Measurements from ENCODE around the gene TANC1. TPM values are rescaled to one million over a fixed set of nuclear protein-coding genes. Genes with fewer than 3 reads are reported as not detected.

Gene TANC1
- polyA plus RNA-seq, 1 donor from 2014 or later = 0.37 TPM

DNA sequence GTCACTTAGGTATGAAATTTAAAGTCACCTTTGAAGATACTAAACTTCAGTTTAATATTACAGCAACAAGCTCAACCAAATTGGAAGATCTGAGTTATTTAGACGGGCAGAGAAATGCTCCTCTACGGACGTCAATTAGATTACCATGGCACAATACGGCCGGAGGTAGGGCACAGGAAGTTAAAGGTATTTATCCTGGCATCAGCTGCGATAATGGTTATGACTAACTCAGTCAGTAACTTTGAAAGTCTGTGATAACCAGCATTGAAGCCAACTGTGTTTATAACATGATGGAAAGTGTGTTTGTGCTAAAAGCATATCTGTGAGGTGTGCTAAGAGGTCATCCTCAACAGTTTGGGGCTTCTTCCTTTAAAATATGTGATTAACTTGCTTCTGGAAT is 200.7 kb downstream of the TANC1 start:
- Histone ChIP-seq H3F3A (ENCODE audit: insufficient read depth, low read length, poor library complexity, severe bottlenecking) (no peaks in the 10 kb centered on the region), H3K9ac (ENCODE audit: low read length) (no peak overlapping the region), H3K4me2 (ENCODE audit: low read length) (no peak overlapping the region), H3K9me2 (ENCODE audit: insufficient read depth, low read length) (no peaks in the 10 kb centered on the region), H3K79me2 (replicated peaks; ENCODE audit: insufficient read depth, low read length) (no peaks in the 10 kb centered on the region), H3K27ac (ENCODE audit: low read length) (no peak overlapping the region), H3K9me3 (ENCODE audit: low read length) (no peaks in the 10 kb centered on the region), H3K4me3 (ENCODE audit: low read length) (no peak overlapping the region), H2AFZ (ENCODE audit: low read depth, low read length) (no peak overlapping the region), H3K27me3 (ENCODE audit: insufficient read depth, low read depth, low read length) (no peaks in the 10 kb centered on the region), H3K36me3 (ENCODE audit: insufficient read depth, low read length) (no peaks in the 10 kb centered on the region), H4K20me1 (ENCODE audit: insufficient read depth) (no peaks in the 10 kb centered on the region)
- TF ChIP-seq REST (IDR thresholded peaks at IDR 0.05; ENCODE audit: borderline replicate concordance) = no peak
- no peak for TF ChIP-seq POLR2AphosphoS5 (IDR thresholded peaks at IDR 0.05)
- no peak for TF ChIP-seq EZH2 (IDR thresholded peaks at IDR 0.05; ENCODE audit: borderline replicate concordance, insufficient read depth, low read length, poor library complexity, severe bottlenecking)
- TF ChIP-seq TAF1 (IDR thresholded peaks at IDR 0.05; ENCODE audit: low read depth) = no peak

DNA sequence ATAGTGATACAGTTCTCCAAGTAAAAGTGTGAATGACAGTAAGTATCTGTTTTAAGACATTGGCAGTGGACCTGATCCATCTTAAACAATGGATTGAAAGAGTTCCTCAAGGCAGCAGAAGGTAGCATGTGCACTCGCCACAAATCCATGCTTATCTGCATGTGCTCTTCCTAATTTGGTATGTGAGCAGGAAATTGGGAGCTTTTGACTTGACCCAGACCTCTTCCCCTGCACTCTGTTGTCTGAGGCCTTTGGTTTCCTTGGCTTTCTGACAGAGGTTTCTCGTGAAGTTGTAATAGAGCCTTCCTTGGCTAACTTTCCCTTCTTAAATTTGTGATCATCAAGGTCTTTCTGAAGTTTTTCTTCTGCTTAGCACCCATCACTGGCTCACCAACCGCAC is 204.0 kb downstream of the TANC1 start:
- Histone ChIP-seq H3F3A (ENCODE audit: insufficient read depth, low read length, poor library complexity, severe bottlenecking) (no peaks in the 10 kb centered on the region), H2AFZ (ENCODE audit: low read depth, low read length) (no peak overlapping the region), H3K9me3 (ENCODE audit: low read length) (no peaks in the 10 kb centered on the region), H4K20me1 (ENCODE audit: insufficient read depth) (no peaks in the 10 kb centered on the region), H3K4me2 (ENCODE audit: low read length) (no peak overlapping the region), H3K27me3 (ENCODE audit: insufficient read depth, low read depth, low read length) (no peaks in the 10 kb centered on the region), H3K4me3 (ENCODE audit: low read length) (no peak overlapping the region), H3K27ac (ENCODE audit: low read length) (no peak overlapping the region), H3K9me2 (ENCODE audit: insufficient read depth, low read length) (no peaks in the 10 kb centered on the region), H3K79me2 (replicated peaks; ENCODE audit: insufficient read depth, low read length) (no peaks in the 10 kb centered on the region), H3K36me3 (ENCODE audit: insufficient read depth, low read length) (no peaks in the 10 kb centered on the region), H3K9ac (ENCODE audit: low read length) (no peak overlapping the region)
- TF ChIP-seq MXI1 (conservative IDR thresholded peaks at IDR 0.05; ENCODE audit: poor library complexity, severe bottlenecking) (no peak), RAD21 (conservative IDR thresholded peaks at IDR 0.05) (no peak), SMC3 (conservative IDR thresholded peaks at IDR 0.05; ENCODE audit: poor library complexity) (no peak), EZH2 (IDR thresholded peaks at IDR 0.05; ENCODE audit: borderline replicate concordance, insufficient read depth, low read length, poor library complexity, severe bottlenecking) (no peak)

GRCh38 chr2:159174759-159175158 is 206.3 kb downstream of the TANC1 start:
- Histone ChIP-seq H3K79me2 (replicated peaks; ENCODE audit: insufficient read depth, low read length) (no peaks in the 10 kb centered on the region), H3F3A (ENCODE audit: insufficient read depth, low read length, poor library complexity, severe bottlenecking) (no peaks in the 10 kb centered on the region), H3K9me3 (ENCODE audit: low read length) (no peaks in the 10 kb centered on the region), H4K20me1 (ENCODE audit: insufficient read depth) (no peaks in the 10 kb centered on the region), H3K27me3 (ENCODE audit: insufficient read depth, low read depth, low read length) (no peaks in the 10 kb centered on the region), H3K4me2 (ENCODE audit: low read length) (no peak overlapping the region), H3K36me3 (ENCODE audit: insufficient read depth, low read length) (no peaks in the 10 kb centered on the region), H3K9me2 (ENCODE audit: insufficient read depth, low read length) (no peaks in the 10 kb centered on the region), H2AFZ (ENCODE audit: low read depth, low read length) (no peak overlapping the region), H3K27ac (ENCODE audit: low read length) (no peak overlapping the region), H3K9ac (ENCODE audit: low read length) (no peak overlapping the region), H3K4me3 (ENCODE audit: low read length) (no peak overlapping the region)
- no peak for TF ChIP-seq EP300 (conservative IDR thresholded peaks at IDR 0.05; ENCODE audit: poor library complexity, severe bottlenecking)
- TF ChIP-seq SMC3 (conservative IDR thresholded peaks at IDR 0.05; ENCODE audit: poor library complexity) = no peak
- no peak for TF ChIP-seq MXI1 (conservative IDR thresholded peaks at IDR 0.05; ENCODE audit: poor library complexity, severe bottlenecking)
- TF ChIP-seq RAD21 (conservative IDR thresholded peaks at IDR 0.05) = no peak
- no peak for TF ChIP-seq POLR2AphosphoS5 (IDR thresholded peaks at IDR 0.05)
- TF ChIP-seq REST (IDR thresholded peaks at IDR 0.05; ENCODE audit: borderline replicate concordance) = no peak

Data from neural cell (in vitro differentiated cells).